ENCODE results near the gene NUCKS1.
"Not testable (repeated sequence)": the region's sequence is repeated elsewhere in the genome, so short reads cannot be mapped to it uniquely, and the experiment has no call there.

Gene NUCKS1

GRCh38 chr1:205726619-205727125 is 23.3 kb downstream of the NUCKS1 start:
- DNase-seq = no peak

- DNase-seq = no peak
Measured at GRCh38 chr1:205725514-205725913, 24.5 kb downstream of the NUCKS1 start.

- not testable (repeated sequence) for DNase-seq
Measured at GRCh38 chr1:205720740-205721139, 29.2 kb downstream of the NUCKS1 start.

- DNase-seq = no peak
Measured at GRCh38 chr1:205719762-205720161, 30.2 kb downstream of the NUCKS1 start.

- no peak for DNase-seq
Measured at GRCh38 chr1:205719015-205719414, 31.0 kb downstream of the NUCKS1 start.

- DNase-seq = no peak
Measured at GRCh38 chr1:205716371-205717132, 33.4 kb downstream of the NUCKS1 start.

GRCh38 chr1:205715628-205716027 is 34.4 kb downstream of the NUCKS1 start:
- DNase-seq = no peak

- DNase-seq = no peak
Measured at GRCh38 chr1:205714906-205715246, 35.1 kb downstream of the NUCKS1 start.

GRCh38 chr1:205714190-205714905 is 35.6 kb downstream of the NUCKS1 start:
- DNase-seq = no peak

GRCh38 chr1:205711105-205712048 is 38.6 kb downstream of the NUCKS1 start:
- DNase-seq = peak; percentile 61

GRCh38 chr1:205710201-205711062 is 39.5 kb downstream of the NUCKS1 start:
- DNase-seq = no peak

GRCh38 chr1:205709640-205710039 is 40.3 kb downstream of the NUCKS1 start:
- DNase-seq = no peak

GRCh38 chr1:205709059-205709398 is 41.0 kb downstream of the NUCKS1 start:
- DNase-seq = no peak

- no peak for DNase-seq
Measured at GRCh38 chr1:205706601-205707502, 43.1 kb downstream of the NUCKS1 start.

- DNase-seq = no peak
Measured at GRCh38 chr1:205704903-205705302, 45.1 kb downstream of the NUCKS1 start.

- no peak for DNase-seq
Measured at GRCh38 chr1:205703072-205703471, 46.9 kb downstream of the NUCKS1 start.

GRCh38 chr1:205701891-205702290 is 48.1 kb downstream of the NUCKS1 start:
- DNase-seq = no peak

GRCh38 chr1:205701420-205701819 is 48.6 kb downstream of the NUCKS1 start:
- no peak for DNase-seq

- no peak for DNase-seq
Measured at GRCh38 chr1:205700865-205701401, 49.0 kb downstream of the NUCKS1 start.

GRCh38 chr1:205699416-205699815 is 50.6 kb downstream of the NUCKS1 start:
- DNase-seq = no peak

GRCh38 chr1:205698921-205699320 is 51.1 kb downstream of the NUCKS1 start:
- no peak for DNase-seq
